Smooth muscle cell (in vitro differentiated cells): ENCODE results near the gene MRPL14. TPM values are rescaled to one million over a fixed set of nuclear protein-coding genes. Genes with fewer than 3 reads are reported as not detected.

Experiments
- DNase-seq: peaks from one replicate; lab custom pipeline; 2025; ENCODE audit not compliant: unreplicated experiment; lab: John Stamatoyannopoulos, UW
- H2AFZ ChIP-seq: fragments of 200-600 bp; sonication (generic); 2 replicates; pipeline ENCODE4 v1.6.0; 2016; ENCODE audit warnings: antibody characterized with exemption, low read depth, mild to moderate bottlenecking
- H3F3A ChIP-seq: fragments of 200-600 bp; sonication (generic); 2 replicates; pipeline ENCODE4 v1.6.0; 2017; ENCODE audit warnings: antibody characterized with exemption, low read depth
- H3K27ac ChIP-seq: fragments of 200-600 bp; sonication (generic); 2 replicates; pipeline ENCODE4 v1.5.1; 2016; ENCODE audit warnings: low read depth, mild to moderate bottlenecking
- H3K27me3 ChIP-seq: fragments of 200-600 bp; sonication (generic); 2 replicates; pipeline ENCODE4 v1.6.1; 2016; ENCODE audit warnings: low read depth, mild to moderate bottlenecking
- H3K36me3 ChIP-seq: fragments of 200-600 bp; sonication (generic); 2 replicates; pipeline ENCODE4 v1.5.1; 2016; ENCODE audit warnings: low read depth
- H3K4me1 ChIP-seq: fragments of 200-600 bp; sonication (generic); 2 replicates; pipeline ENCODE4 v1.5.1; 2016; ENCODE audit warnings: low read depth
- H3K4me2 ChIP-seq: fragments of 200-600 bp; sonication (generic); 2 replicates; pipeline ENCODE4 v1.6.0; 2016; ENCODE audit warnings: mild to moderate bottlenecking
- H3K4me3 ChIP-seq: fragments of 200-600 bp; sonication (generic); 2 replicates; pipeline ENCODE4 v1.5.1; 2016; ENCODE audit warnings: mild to moderate bottlenecking
- H3K79me2 ChIP-seq: fragments of 200-600 bp; sonication (generic); 2 replicates; pipeline ENCODE4 v1.6.0; 2016; ENCODE audit warnings: low read depth, mild to moderate bottlenecking
- H3K9ac ChIP-seq: fragments of 200-600 bp; sonication (generic); 2 replicates; pipeline ENCODE4 v1.6.0; 2016; ENCODE audit warnings: low read depth
- H3K9me3 ChIP-seq: fragments of 200-600 bp; sonication (generic); replicated peaks from 2 replicates; pipeline ENCODE4 v1.5.1; 2016; ENCODE audit warnings: low read depth
- H4K20me1 ChIP-seq: fragments of 200-600 bp; sonication (generic); 2 replicates; pipeline ENCODE4 v1.6.0; 2016; ENCODE audit warnings: low read depth
- WGBS: methylation state at CpG from one replicate; pipeline ENCODE4 v1.1.7; 2016; ENCODE audit warnings: low lambda C conversion rate; 5-methylcytosine and 5-hydroxymethylcytosine counted together
- polyA plus RNA-seq: library from polyadenylated mRNA; unstranded; fragments of >200 nt; fragmentation: Nextera tagmentation; extraction: Ambion mirVana; gene quantifications from 2 replicates; pipeline ENCODE4 v1.2.1, GENCODE V29; 2016
- total RNA-seq: library from RNA; depleted of rRNA; stranded (reverse); fragments of >200 nt; gene quantifications from 2 replicates; pipeline ENCODE4 v1.2.3, GENCODE V29; 2014
- TF ChIP-seq, protein P1 (sequence below): fragments of 200-600 bp; sonication (generic); IDR thresholded peaks from 2 replicates; pipeline ENCODE4 v1.5.1; 2017; ENCODE audit warnings: borderline replicate concordance, mild to moderate bottlenecking, antibody characterized with exemption; ENCODE audit not compliant: insufficient read depth, poor library complexity, severe bottlenecking

Gene MRPL14
- total and polyA plus RNA-seq, 2 experiments from 2014 or later = 53.4 to 97.9 TPM

DNA sequence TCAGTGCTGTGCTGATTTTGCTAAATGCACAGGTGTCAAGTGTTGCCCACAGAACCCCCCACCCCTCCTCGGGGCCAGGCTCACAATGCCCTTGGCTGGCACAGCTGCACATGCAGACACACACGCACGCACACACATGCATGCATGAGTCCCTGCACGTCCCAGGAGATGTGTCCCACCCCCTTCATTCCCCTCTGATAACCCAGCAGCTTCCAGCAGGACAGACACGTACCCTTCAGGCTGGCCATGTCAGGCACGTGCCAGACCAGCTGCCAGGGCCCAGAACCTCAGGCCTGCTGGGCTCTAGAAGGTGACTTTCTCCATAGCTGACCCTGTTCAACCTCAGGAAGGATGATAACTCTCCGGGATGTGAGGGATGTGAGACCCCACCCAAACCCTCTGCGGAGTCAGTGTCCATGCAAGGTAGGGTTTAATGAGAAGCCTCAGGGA lies 44.4 kb downstream of the MRPL14 start:
- Histone ChIP-seq H3K27ac (no peak overlapping the region), H3K27me3 (no peaks in the 10 kb centered on the region), H3K4me3 (no peak overlapping the region), H3K9ac (no peak overlapping the region), H3F3A (peaks cover 2% of the 10 kb centered on the region), H3K9me3 (no peaks in the 10 kb centered on the region), H3K36me3 (no peaks in the 10 kb centered on the region), H3K4me1 (peaks cover 10% of the 10 kb centered on the region), H2AFZ (no peak overlapping the region), H3K4me2 (no peak overlapping the region), H3K79me2 (no peaks in the 10 kb centered on the region), H4K20me1 (no peaks in the 10 kb centered on the region)
- 91% methylated on average over 8 of the region's 8 CpGs for WGBS
- TF ChIP-seq, protein P1, sequence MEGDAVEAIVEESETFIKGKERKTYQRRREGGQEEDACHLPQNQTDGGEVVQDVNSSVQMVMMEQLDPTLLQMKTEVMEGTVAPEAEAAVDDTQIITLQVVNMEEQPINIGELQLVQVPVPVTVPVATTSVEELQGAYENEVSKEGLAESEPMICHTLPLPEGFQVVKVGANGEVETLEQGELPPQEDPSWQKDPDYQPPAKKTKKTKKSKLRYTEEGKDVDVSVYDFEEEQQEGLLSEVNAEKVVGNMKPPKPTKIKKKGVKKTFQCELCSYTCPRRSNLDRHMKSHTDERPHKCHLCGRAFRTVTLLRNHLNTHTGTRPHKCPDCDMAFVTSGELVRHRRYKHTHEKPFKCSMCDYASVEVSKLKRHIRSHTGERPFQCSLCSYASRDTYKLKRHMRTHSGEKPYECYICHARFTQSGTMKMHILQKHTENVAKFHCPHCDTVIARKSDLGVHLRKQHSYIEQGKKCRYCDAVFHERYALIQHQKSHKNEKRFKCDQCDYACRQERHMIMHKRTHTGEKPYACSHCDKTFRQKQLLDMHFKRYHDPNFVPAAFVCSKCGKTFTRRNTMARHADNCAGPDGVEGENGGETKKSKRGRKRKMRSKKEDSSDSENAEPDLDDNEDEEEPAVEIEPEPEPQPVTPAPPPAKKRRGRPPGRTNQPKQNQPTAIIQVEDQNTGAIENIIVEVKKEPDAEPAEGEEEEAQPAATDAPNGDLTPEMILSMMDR = no peak
- no peak for DNase-seq

DNA sequence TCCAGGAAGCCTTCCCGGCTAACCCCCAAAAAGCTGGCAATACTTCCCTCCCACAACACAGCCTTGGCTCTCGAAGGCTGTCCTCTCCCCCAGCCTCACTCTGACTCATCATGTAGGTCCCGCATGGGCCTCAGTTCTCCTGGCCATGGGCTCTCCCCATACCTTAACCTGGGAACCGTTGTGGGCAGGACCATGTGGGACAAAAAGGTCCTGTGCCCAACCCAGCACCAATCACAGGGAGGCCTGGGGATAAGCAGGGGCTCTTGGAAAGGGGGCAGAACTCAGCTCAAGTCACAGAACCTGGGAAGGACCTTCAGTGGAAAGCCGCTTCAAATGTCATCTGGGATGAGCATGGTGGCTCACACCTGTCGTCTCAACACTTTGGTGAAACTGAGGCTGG lies 45.5 kb downstream of the MRPL14 start:
- no peak for DNase-seq
- Histone ChIP-seq H4K20me1 (no peaks in the 10 kb centered on the region), H3K36me3 (no peaks in the 10 kb centered on the region), H3K9ac (no peak overlapping the region), H3K4me3 (no peak overlapping the region), H3K27ac (no peak overlapping the region), H3K27me3 (no peaks in the 10 kb centered on the region), H3K4me1 (peaks cover 17% of the 10 kb centered on the region), H2AFZ (no peak overlapping the region), H3K9me3 (no peaks in the 10 kb centered on the region), H3K79me2 (no peaks in the 10 kb centered on the region), H3F3A (peaks cover 8% of the 10 kb centered on the region), H3K4me2 (no peak overlapping the region)
- TF ChIP-seq, protein P1 = no peak
- WGBS = 88% methylated on average over 6 of the region's 6 CpGs

DNA sequence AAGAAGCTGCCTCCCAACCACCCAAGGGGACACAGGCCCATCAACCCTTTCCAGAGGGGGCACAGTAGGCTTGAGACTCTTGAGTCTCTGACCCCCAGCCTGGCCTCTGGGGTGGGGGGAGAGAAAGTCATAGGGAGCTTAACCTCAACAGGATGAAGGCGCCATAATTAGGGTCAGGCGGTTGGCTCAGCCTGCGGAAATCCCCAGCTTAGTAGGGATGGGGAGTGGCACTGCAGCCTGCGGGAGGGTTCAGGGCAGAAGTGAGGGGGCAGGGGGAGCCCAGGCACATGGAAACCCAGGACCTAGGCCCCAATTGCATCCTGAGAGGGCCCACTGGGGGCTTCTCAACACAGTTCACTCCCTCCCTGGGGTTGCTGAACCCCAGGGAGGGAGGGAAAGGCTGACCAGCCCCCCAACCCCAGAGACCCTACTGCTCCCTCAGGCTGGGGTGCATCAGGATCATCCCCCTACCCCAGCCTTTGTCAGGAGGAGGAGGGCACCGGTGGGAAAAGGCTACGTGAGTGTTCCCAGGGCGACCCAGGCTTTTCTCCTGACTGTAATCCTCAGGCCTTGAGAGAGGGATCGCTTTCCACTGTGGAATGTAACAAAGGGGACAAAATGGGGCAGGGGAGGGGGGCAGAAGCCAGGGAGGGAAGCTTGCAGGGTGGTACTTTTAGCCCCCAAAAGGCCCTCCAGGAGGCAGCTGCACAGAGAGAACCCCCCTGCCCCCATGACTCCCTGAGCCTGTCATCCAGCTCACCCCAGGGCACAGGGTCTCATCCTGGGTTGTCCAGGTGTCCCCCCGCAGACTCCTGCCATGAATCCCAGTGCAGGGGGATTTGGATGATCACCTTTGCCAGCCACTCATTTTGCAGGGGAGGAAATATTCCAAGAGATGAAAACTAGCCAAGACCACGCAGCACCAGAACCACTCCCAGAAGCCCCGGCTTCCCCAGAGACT lies 46.4 kb downstream of the MRPL14 start:
- 79% methylated on average over 10 of the region's 11 CpGs for WGBS
- Histone ChIP-seq H2AFZ (no peak overlapping the region), H3K4me3 (no peak overlapping the region), H3K36me3 (no peaks in the 10 kb centered on the region), H3F3A (peaks cover 8% of the 10 kb centered on the region), H3K4me2 (no peak overlapping the region), H3K27ac (no peak overlapping the region), H3K79me2 (no peaks in the 10 kb centered on the region), H3K27me3 (no peaks in the 10 kb centered on the region), H3K4me1 (peaks cover 24% of the 10 kb centered on the region), H4K20me1 (no peaks in the 10 kb centered on the region), H3K9me3 (no peaks in the 10 kb centered on the region), H3K9ac (no peak overlapping the region)
- no peak for DNase-seq
- TF ChIP-seq, protein P1 = no peak
